Fibroblast of the aortic adventitia (primary cell): ENCODE data around the gene HUNK. TPM values are rescaled to one million over a fixed set of nuclear protein-coding genes. Genes with fewer than 3 reads are reported as not detected.

ENCODE experiments used
- DNase-seq: peaks from one replicate; pipeline ENCODE4 v3.0.0-alpha.2; 2010; ENCODE audit warnings: low read depth
- H3K4me3 ChIP-seq: 2 replicates; pipeline ENCODE4 v1.5.1; 2011; ENCODE audit warnings: low read depth, mild to moderate bottlenecking, control low read depth, low read length, moderate library complexity
- total RNA-seq: library from RNA; depleted of rRNA; stranded (reverse); fragments of >200 nt; gene quantifications from 2 replicates; pipeline ENCODE4 v1.2.3, GENCODE V29; 2012; ENCODE audit warnings: low replicate concordance
- TF ChIP-seq, protein P1 (sequence below): IDR thresholded peaks from 2 replicates; pipeline ENCODE4 v1.5.1; 2011; ENCODE audit warnings: mild to moderate bottlenecking, low read length, control low read depth, inconsistent platforms; ENCODE audit not compliant: insufficient read depth

The HUNK gene
- total RNA-seq, 1 donor = 0.45 TPM

DNA sequence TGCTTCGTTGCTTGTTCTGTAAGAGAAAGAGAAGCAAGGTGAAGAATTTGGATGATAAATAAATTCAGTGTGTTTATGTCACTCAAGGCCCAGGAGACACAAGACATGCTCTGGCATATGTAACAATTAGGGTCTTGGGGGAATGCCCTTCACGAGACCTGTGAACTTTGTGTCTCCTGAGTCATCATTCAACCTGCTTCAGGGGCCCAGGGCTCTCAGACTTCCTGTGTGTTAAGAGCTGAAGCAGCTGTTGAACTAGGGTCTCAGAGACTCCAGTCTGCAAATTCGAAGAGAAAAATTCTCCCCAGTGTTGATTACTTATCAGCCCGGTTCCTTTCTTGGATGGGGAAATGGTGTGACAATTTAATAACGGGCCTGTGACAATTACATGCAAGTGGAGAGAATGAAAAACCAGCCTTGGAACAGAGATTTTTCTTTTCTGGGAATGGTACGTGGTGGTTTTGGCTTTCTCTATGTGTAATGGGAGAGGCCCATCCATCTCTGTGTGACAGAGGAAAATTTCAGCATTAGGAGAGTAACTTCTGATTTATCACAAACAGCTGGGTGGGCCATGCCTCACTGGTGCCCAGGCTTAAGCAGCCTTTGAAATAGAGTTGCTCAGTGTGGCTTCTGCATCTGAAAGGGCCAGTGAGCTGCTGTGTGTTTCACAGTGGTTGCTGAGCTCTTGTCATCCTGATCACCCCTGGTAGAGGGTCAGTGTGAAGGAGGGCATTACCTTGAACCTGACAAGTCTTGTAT is 22.4 kb downstream of the HUNK start:
- no peak for DNase-seq
- no peak overlapping the region for H3K4me3 ChIP-seq
- TF ChIP-seq, protein P1, sequence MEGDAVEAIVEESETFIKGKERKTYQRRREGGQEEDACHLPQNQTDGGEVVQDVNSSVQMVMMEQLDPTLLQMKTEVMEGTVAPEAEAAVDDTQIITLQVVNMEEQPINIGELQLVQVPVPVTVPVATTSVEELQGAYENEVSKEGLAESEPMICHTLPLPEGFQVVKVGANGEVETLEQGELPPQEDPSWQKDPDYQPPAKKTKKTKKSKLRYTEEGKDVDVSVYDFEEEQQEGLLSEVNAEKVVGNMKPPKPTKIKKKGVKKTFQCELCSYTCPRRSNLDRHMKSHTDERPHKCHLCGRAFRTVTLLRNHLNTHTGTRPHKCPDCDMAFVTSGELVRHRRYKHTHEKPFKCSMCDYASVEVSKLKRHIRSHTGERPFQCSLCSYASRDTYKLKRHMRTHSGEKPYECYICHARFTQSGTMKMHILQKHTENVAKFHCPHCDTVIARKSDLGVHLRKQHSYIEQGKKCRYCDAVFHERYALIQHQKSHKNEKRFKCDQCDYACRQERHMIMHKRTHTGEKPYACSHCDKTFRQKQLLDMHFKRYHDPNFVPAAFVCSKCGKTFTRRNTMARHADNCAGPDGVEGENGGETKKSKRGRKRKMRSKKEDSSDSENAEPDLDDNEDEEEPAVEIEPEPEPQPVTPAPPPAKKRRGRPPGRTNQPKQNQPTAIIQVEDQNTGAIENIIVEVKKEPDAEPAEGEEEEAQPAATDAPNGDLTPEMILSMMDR = no peak

DNA sequence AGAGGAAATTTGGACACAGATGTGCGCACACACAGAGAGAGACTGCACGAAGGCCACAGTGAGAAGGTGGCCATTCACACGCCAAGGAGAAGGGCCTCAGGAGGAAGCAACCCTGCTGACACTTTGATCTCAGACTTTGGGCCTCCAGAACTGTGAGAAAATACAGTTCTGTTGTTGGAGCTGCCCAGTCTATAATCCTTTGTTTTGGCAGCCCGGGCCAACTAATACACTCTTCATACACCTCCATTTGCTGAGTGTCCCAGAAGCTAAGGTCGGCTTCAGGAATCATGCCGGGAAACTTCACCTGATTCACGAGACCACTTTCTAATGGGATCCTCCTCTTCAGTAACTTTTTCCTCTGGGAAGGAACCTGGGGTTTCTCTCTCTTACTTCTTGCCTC is 23.2 kb downstream of the HUNK start:
- no peak overlapping the region for H3K4me3 ChIP-seq
- TF ChIP-seq, protein P1 = no peak
- DNase-seq = no peak

DNA sequence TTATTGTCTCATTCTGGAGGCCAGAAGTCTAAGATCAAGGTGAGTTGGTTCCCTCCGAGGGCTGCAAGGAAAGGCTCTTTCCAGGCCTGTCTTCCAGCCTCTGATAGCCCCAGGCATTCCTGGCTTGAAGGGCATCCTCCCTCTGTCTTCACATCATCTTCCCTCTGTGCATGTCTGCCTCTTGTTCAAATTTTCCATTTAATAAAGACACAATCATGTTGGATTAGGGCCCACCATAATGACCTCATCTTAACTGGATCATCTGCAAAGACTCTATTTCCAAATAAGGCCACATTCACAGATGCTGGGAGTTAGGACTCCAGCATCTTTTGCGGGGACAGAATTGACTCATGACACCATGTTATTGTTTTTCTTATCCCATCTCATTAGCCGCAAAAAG is 24.5 kb downstream of the HUNK start:
- TF ChIP-seq, protein P1 = no peak
- DNase-seq = no peak

DNA sequence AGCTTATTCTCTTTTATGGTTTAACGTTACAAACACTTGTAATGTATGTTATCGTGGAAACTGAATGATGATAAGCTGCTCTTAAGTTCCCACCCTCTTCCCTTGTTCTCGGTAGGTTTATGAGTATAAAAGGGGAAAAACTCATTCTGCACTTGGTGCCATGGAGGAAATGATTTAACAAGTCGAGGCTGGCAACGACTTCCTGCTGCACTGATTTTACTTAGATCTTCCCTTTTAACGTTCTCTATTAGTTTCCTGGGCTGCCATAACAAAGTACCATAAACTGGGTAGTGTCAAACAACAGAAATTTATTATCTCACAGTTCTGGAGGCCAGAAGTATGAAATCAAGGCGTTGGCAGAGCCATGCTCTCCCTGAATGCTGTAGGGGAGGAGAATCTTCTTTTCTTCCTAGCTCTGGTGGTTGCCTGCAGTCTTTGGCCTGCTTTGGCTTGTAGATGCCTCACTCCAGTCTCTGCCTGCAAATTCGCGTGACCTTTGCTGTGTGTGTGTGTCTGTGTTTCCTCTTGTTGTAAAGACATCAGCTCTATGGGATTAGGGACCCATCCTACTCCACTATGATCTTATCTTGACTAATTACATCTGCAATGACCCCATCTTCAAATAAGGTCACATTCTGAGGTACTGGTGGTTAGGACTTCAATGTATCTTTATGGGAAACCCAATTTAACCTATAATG is 26.3 kb downstream of the HUNK start:
- H3K4me3 ChIP-seq = no peak overlapping the region

More for the DNA sequence above, 24.5 kb downstream of the HUNK start:
- no peak overlapping the region for H3K4me3 ChIP-seq

DNA sequence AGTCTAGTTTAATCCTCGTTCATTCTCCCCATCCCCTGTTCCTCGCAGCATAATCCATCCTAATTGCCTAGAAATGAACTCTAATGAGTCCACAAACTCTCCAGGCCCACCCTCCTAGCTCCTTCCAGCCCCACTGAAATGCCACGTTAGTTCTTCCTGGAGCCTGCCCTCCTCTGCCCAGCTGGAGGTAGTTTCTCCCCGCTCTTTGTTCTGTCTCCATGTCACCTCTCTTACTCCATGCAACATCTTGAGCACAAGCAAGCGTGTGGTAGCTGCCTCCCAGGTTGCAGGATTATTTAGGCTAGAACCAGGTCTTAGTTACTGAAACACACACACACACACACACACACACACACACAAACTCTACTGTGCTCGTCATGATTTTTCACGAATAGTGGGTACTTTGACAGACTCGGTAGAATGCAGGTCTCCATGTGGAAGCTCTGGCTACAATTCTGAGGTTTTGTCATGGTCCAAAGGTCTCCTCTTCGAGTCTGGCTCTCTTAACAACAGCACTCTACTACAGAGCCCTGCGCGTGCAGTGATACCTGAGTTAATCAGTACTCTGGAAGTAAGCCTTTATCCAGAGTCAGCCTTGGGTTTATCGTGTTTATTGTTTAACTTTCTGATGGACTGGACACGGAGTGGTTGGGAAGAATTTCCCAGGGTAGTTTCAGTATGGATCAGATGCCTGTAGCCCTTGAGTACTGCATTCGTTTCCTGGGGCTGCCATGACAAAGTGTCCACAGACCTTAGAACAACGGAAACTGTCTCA is 27.5 kb downstream of the HUNK start:
- DNase-seq = no peak
- no peak overlapping the region for H3K4me3 ChIP-seq
- TF ChIP-seq, protein P1 = no peak

More for the DNA sequence above, 26.3 kb downstream of the HUNK start:
- no peak for DNase-seq
- TF ChIP-seq, protein P1 = no peak

DNA sequence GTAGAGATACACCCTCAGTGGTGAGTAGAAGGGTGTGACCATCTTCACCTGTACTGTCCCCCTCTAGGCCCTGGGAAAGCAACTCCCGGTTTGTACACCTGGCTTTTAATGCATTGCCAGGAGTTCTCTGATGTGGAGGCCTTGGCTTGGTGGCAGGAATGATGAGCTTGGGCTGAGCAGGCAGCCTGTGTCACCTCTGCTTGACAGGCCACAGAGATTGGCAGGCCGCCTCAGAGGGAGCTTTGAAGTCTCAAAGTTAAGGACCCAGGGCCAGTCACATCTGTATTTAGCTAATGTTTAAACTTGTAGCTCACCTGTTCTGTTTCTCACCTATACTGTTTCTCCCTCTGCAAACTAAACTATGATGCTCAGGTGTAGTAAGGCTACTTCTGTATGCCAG is 28.5 kb downstream of the HUNK start:
- TF ChIP-seq, protein P1 = no peak
- no peak overlapping the region for H3K4me3 ChIP-seq
- DNase-seq = no peak
